Erythroblast (primary cell): Measurements from ENCODE around the gene IRF6.

ENCODE experiments used
- DNase-seq, 2 experiments: peaks; one replicate each; lab custom pipeline; 2025; lab: John Stamatoyannopoulos, UW
- GATA1 ChIP-seq: IDR thresholded peaks from 2 replicates; pipeline ENCODE4 v1.6.1; 2011; ENCODE audit warnings: low read depth, mild to moderate bottlenecking, control low read depth, low read length, moderate library complexity
- POLR2A ChIP-seq: IDR thresholded peaks from 2 replicates; pipeline ENCODE4 v1.6.1; 2011; ENCODE audit warnings: mild to moderate bottlenecking, low read length

The IRF6 gene

GRCh38 chr1:209790286-209791193, 15.4 kb downstream of the IRF6 start:
- TF ChIP-seq GATA1: no peak
- no peak for TF ChIP-seq POLR2A
- DNase-seq: no peak

- TF ChIP-seq GATA1: no peak
- no peak for TF ChIP-seq POLR2A
Observed at GRCh38 chr1:209789245-209789644, 16.7 kb downstream of the IRF6 start.

DNA sequence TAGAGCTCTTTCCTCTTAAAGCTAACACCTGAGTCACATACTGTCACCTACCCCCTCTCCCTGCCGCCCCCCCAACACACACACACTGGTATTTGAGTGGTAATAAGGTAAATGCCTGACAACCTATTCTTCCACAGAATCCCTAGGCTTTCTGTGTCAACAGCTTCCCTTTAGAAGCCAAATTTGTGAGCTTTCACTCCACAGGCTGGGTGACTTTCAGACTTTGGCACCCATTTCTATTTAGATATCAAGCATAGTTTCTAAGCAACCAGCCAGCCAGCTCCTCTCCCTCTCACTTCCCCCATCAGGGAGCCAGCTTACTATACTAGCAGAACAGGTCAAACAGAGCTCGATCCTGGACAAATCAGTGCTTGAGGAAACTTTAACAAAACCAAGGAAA, 18.4 kb downstream of the IRF6 start:
- DNase-seq: no peak
- TF ChIP-seq GATA1 (no peak), POLR2A (no peak)

More at GRCh38 chr1:209789245-209789644, 16.7 kb downstream of the IRF6 start:
- no peak for DNase-seq

DNA sequence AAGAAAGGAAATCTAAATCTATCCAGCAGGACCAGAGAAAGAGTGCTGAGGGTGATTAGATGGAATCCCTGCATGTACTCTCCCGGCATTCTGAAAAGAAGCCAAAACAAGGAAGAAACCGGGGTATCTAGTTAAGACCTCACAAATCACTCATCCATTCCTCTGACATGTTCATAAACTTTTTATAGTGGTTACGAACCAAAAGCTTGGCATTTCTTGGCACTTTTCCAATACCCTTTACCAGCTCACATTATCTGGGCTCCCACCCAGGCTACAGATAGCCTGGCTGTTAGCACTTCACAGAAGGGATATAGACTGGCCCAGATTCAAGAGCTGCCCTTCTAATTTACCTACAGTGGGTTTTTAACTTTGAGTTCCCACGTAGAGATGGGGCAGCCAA, 19.8 kb downstream of the IRF6 start:
- DNase-seq: peak; percentile 43 to 65
- TF ChIP-seq GATA1: no peak
- no peak for TF ChIP-seq POLR2A

- no peak for DNase-seq
- TF ChIP-seq POLR2A (no peak), GATA1 (no peak)
Observed at GRCh38 chr1:209785592-209785991, 20.4 kb downstream of the IRF6 start.

DNA sequence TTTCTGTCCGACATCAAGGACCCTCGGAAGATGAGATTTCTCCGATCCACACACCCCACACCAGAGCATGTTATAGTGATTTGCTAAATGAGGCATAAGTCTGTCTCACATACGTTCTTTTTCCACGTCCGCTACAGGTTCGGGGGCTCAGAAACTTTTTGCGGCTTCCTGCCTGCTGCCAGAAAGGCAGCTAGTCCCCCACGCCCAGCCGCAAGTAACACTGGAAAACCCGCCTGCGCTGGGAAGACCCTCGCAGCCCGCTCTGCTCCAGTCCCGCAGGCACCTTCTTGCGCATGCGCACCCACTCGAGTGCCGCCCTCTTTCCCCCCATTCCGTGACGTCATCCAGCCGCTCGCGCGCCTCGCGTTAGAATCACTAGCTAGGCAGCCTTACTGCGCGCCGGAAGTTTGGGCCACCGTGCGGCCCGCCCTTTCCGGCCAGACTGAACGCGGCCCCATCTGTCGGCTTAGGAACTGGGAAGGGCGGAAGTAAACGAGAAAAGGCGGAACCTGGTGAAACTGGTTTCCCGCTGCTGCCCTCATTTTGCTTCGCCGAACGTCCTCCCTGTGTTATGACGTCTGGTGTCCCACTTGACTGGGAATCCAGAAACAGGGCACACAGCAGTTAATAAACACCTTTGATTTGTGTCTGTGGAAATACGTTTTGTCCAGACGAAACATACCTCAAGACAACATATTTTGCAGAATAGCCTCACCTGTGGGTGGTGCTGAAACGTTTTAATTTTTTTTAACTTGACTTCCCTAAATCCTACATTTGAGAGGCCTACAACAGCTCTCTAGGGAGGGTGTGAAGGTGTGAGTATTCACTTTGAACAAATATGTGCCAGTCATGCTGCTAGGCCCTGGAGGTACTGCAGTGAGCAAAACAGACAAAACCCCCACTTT, 21.4 kb downstream of the IRF6 start, which contains the start of gene C1orf74:
C1orf74 (minus strand) TSS at position 295 of the 905 bp plus-strand sequence. CDS start 925 bp downstream, outside the sequence.
- TF ChIP-seq POLR2A: peak; percentile 87
- TF ChIP-seq GATA1: no peak
- DNase-seq: peak; percentile 99

DNA sequence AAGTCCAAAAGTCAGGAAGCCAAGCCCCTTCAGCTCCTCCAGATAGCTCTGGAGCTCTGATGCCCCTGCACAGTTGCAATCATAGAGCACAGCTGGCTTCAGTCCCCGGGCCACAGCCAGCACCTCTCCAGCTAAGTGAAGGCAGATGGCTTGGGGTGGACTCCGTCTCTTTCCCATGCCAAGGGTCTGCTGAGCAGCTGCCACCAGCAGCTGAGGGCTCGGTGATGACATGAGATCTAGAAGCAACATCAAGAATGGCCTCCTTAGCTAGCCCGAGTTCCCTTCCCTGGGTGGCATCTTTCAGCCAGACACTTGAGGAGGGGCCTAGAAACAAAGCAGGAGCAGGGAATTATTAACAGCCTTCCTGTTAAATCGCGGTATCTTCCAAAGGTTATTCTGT, 22.6 kb downstream of the IRF6 start:
- no peak for DNase-seq
- TF ChIP-seq GATA1 (no peak), POLR2A (no peak)

DNA sequence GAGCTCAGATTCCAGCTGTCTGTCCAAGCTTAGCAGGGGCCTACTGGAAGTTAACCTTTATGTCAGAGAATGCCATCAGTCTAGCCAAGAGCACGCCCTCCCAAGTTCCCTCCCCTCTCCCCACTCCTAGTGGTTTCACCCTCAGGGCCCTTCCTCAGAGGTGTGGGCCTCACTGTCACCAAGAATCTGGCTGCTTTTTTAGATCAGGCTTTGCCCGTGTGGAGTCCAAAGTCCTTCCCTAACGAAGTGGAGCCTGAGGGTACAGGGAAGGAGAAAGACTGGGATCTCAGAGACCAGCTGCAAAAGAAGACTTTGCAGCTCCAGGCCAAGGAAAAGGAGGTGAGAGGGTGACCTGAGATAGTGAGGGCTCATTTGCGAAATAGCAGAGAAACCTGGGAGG, 25.7 kb downstream of the IRF6 start:
- no peak for TF ChIP-seq POLR2A
- TF ChIP-seq GATA1: no peak
- no peak for DNase-seq

- no peak for DNase-seq
- no peak for TF ChIP-seq GATA1
- no peak for TF ChIP-seq POLR2A
Observed at GRCh38 chr1:209778102-209778501, 27.8 kb downstream of the IRF6 start.

- DNase-seq: no peak
- no peak for TF ChIP-seq GATA1
- no peak for TF ChIP-seq POLR2A
Observed at GRCh38 chr1:209777587-209777986, 28.4 kb downstream of the IRF6 start.

- TF ChIP-seq GATA1: no peak
- no peak for TF ChIP-seq POLR2A
- DNase-seq: no peak
Observed at GRCh38 chr1:209775678-209776077, 30.3 kb downstream of the IRF6 start.

- TF ChIP-seq POLR2A (no peak), GATA1 (no peak)
- DNase-seq: no peak
Observed at GRCh38 chr1:209774592-209774991, 31.4 kb downstream of the IRF6 start.

- peak in 1 of 2 experiments; percentile 46 for DNase-seq
- TF ChIP-seq POLR2A (no peak), GATA1 (no peak)
Observed at GRCh38 chr1:209772126-209772525, 33.8 kb downstream of the IRF6 start.
